IMR-90 (cell line): ENCODE measurements around the gene SPESP1.

Source experiments
- CEBPB ChIP-seq: IDR thresholded peaks from 2 replicates; pipeline ENCODE4 v1.6.1; 2012; ENCODE audit warnings: low read depth, low read length, improper control_type of control experiment
- CTCF ChIP-seq: conservative IDR thresholded peaks from 2 replicates; pipeline ENCODE4 v1.5.1; 2012; ENCODE audit warnings: mild to moderate bottlenecking, low read depth, low read length, improper control_type of control experiment
- ELK1 ChIP-seq: fragments of 150-350 bp; IDR thresholded peaks from 2 replicates; pipeline ENCODE4 v1.6.1; 2016; ENCODE audit warnings: low read depth, mild to moderate bottlenecking, low read length, moderate library complexity, borderline replicate concordance
- MXI1 ChIP-seq: IDR thresholded peaks from 2 replicates; pipeline ENCODE4 v1.6.1; 2012; ENCODE audit warnings: low read depth, mild to moderate bottlenecking, low read length, moderate library complexity, borderline replicate concordance
- POLR2A ChIP-seq: IDR thresholded peaks from 2 replicates; pipeline ENCODE4 v1.6.1; 2012; ENCODE audit warnings: mild to moderate bottlenecking, low read depth, low read length
- RAD21 ChIP-seq: IDR thresholded peaks from 2 replicates; pipeline ENCODE4 v1.6.1; 2012; ENCODE audit warnings: low read length, improper control_type of control experiment
- RCOR1 ChIP-seq: IDR thresholded peaks from 2 replicates; pipeline ENCODE4 v1.6.1; 2012; ENCODE audit warnings: mild to moderate bottlenecking, low read length, improper control_type of control experiment; ENCODE audit not compliant: insufficient replicate concordance
- RFX5 ChIP-seq: IDR thresholded peaks from 2 replicates; pipeline ENCODE4 v1.8.0; 2012; ENCODE audit warnings: low read depth, mild to moderate bottlenecking, low read length, moderate library complexity
- SMC3 ChIP-seq: fragments of 150-350 bp; IDR thresholded peaks from 2 replicates; pipeline ENCODE4 v1.6.1; 2016; ENCODE audit warnings: low read depth, mild to moderate bottlenecking, antibody characterized with exemption, low read length, moderate library complexity
- USF2 ChIP-seq: fragments of 150-350 bp; IDR thresholded peaks from 2 replicates; pipeline ENCODE4 v1.6.1; 2017; ENCODE audit warnings: mild to moderate bottlenecking, antibody characterized with exemption, low read length, low read depth

- TF ChIP-seq ELK1 (no peak), POLR2A (no peak), CTCF (no peak), MXI1 (no peak), RCOR1 (no peak), SMC3 (no peak), RFX5 (no peak), CEBPB (no peak), USF2 (no peak), RAD21 (no peak)
Observed at GRCh38 chr15:68900027-68900426, 30.3 kb upstream of the SPESP1 start.
